Naive B cell (primary cell): ENCODE results near the gene RXRA. TPM values are rescaled to one million over a fixed set of nuclear protein-coding genes. Genes with fewer than 3 reads are reported as not detected.
A peak's percentile ranks its signal among the peaks of the same experiment; 100 is the strongest.

Experiments
- ATAC-seq, 2 donors: fragments of 150-1000 bp; cut with Tn5 transposase; 2 replicates each; pipeline ENCODE4 v1.10.0; 2021; ENCODE audit warnings: low read depth in 2 of 2, mild to moderate bottlenecking in 2 of 2, moderate library complexity in 2 of 2
- DNase-seq: peaks from one replicate; pipeline ENCODE4 v3.0.0; 2022
- H3K27ac Mint-ChIP-seq, 6 donors: one replicate each; pipeline ENCODE4 v1.8.0; 2020 to 2022; ENCODE audit warnings: mild to moderate bottlenecking in 6 of 6, mixed read lengths in 6 of 6, moderate library complexity in 5 of 6, inconsistent platforms in 2 of 6
- H3K27me3 Mint-ChIP-seq, 3 donors: one replicate each; pipeline ENCODE4 v1.8.0; 2021 to 2022; ENCODE audit warnings: mixed read lengths in 3 of 3, mild to moderate bottlenecking in 1 of 3
- H3K36me3 Mint-ChIP-seq, 2 donors: one replicate each; pipeline ENCODE4 v1.8.0; 2020 to 2022; ENCODE audit warnings: mixed read lengths in 2 of 2, inconsistent platforms in 1 of 2, mild to moderate bottlenecking in 1 of 2
- H3K4me1 Mint-ChIP-seq, 3 donors: one replicate each; pipeline ENCODE4 v1.8.0; 2020 to 2022; ENCODE audit warnings: mixed read lengths in 3 of 3, inconsistent platforms in 1 of 3, mild to moderate bottlenecking in 1 of 3, moderate library complexity in 1 of 3
- H3K4me3 Mint-ChIP-seq, 8 donors: one replicate each; pipeline ENCODE4 v1.8.0; 2020 to 2022; ENCODE audit warnings: mild to moderate bottlenecking in 8 of 8, mixed read lengths in 8 of 8, moderate library complexity in 8 of 8, inconsistent platforms in 2 of 8
- H3K9me3 Mint-ChIP-seq, 7 donors: one replicate each; pipeline ENCODE4 v1.8.0; 2020 to 2022; ENCODE audit warnings: mixed read lengths in 7 of 7, mild to moderate bottlenecking in 5 of 7, inconsistent platforms in 2 of 7, moderate library complexity in 1 of 7
- polyA plus RNA-seq, 6 donors: library from polyadenylated mRNA; unstranded; fragments of 300-500 nt; fragmentation: Illumina TruSeq; gene quantifications; one replicate each; pipeline ENCODE4 v1.2.3, GENCODE V29; 2021; ENCODE audit warnings: low read depth in 6 of 6

RXRA gene
- polyA plus RNA-seq, 6 donors from 2014 or later: 0.31 to 0.76 (median 0.50) TPM; not detected in 1

DNA sequence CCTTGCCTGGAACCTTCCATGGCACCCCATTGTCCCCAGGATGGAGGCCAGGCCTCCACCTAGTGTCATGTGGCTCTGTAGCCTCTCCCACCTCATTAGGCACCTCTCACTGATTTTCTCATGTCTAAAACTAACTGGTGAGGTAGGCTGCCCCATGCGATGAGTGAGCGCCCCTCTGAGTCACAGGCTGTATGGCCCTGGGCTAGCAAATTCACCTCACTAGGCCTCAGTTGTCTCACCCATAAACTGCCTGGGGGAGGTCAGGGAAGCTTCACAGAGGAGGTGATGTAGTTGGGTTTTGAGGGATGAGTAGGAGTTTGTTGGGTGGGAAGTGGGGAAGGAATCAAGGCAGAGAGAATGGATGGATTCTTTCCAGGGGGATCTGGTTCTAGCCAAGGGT lies 8.8 kb downstream of the RXRA start:
- no peak overlapping the region for H3K27ac Mint-ChIP-seq
- DNase-seq (no peak), ATAC-seq (no peak)
- H3K9me3 Mint-ChIP-seq: no peaks in the 10 kb centered on the region
- H3K4me1 Mint-ChIP-seq: peaks cover 3 to 16% (median 12%) of the 10 kb centered on the region in 3 donors
- H3K4me3 Mint-ChIP-seq: no peak overlapping the region
- H3K36me3 Mint-ChIP-seq: no peaks in the 10 kb centered on the region
- peaks cover 0 to 10% (median 0%) of the 10 kb centered on the region in 3 donors for H3K27me3 Mint-ChIP-seq

DNA sequence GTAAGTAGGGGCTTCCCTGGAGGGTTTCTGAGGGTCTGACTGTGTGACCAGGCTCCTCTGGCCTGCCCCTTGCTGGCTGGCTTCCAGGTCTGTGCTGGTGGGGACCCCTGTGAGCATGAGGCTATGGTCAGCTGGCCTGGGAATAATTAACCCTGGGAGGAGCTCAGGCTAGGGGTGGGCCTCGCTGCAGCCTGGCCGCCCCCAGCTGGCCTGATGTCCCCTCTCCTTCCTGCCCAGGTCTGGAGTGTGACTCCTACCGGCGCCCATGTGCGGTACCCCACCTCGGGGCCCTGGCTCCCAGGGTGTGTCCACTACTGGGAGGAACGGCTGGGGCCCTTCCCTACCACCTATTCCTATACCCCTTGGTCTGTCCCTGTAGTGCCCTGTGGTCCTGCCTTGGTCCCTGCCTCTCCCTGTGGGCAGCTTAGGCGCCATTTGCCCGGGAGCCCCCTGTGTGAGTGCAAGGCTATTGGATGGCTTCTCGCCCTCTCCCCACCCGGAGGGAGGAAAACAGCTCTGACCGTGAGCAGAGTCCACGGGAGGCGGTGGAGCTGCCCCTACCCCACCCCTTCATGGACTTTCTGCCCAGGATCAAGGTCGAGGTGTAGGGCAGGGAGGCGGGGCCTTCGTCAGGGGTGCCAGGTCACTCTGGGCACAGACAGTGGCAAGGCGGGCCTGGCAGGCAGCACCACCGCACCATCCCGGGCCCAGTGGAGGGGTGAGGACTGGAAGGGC lies 9.4 kb downstream of the RXRA start:
- Mint-ChIP-seq H3K4me3 (no peak overlapping the region), H3K36me3 (no peaks in the 10 kb centered on the region), H3K9me3 (no peaks in the 10 kb centered on the region), H3K4me1 (peaks cover 4 to 14% (median 14%) of the 10 kb centered on the region in 3 donors), H3K27me3 (peaks cover 0 to 6% (median 0%) of the 10 kb centered on the region in 3 donors), H3K27ac (no peak overlapping the region)
- ATAC-seq (no peak), DNase-seq (no peak)

DNA sequence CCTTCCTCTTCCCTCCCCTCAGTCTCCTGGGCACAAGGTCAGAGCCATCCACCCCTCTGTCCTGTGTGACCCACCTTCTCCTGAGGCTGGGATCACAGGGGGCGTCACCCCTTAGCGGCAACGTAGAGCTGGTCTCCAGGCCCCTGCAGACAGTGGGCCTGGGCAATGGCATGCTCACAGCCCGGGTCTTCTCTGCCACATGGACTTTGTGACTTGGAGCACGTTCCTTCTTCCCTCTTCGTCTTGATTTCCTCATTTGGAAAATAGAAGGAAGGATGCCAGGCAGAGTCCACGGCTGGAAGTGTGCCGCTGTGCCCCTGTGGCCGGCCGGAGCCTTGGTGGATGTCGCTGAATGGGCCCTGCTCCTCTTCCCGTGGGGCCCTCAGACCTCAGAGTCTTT lies 10.0 kb downstream of the RXRA start:
- Mint-ChIP-seq H3K9me3 (no peaks in the 10 kb centered on the region), H3K36me3 (no peaks in the 10 kb centered on the region), H3K4me1 (peaks cover 5 to 18% (median 8%) of the 10 kb centered on the region in 3 donors), H3K27ac (no peak overlapping the region), H3K4me3 (no peak overlapping the region), H3K27me3 (peaks cover 0 to 6% (median 0%) of the 10 kb centered on the region in 3 donors)
- ATAC-seq: no peak
- DNase-seq: no peak

DNA sequence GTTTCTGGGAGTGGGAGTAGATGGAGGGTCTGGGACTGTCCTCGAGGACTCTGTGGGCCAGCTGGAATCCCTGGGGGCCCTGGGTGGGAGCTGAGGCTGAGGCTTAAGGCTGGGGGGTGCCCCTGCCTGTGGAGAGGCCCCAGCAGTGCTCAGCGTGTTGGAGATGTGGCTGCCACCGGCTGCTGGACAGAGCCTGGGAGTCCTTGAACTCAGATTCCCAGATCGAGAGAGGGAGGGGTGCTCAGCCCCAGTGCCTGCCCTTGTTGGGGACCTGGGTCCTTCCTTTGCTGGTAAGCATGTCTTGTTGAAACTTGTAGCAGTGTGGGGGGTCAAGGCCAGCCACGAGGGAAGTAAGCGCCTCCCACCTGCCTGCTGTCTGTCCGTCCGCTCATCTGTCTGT lies 10.7 kb downstream of the RXRA start:
- Mint-ChIP-seq H3K4me3 (no peak overlapping the region), H3K27ac (no peak overlapping the region), H3K36me3 (no peaks in the 10 kb centered on the region), H3K9me3 (no peaks in the 10 kb centered on the region), H3K4me1 (peaks cover 7 to 25% (median 8%) of the 10 kb centered on the region in 3 donors), H3K27me3 (peaks cover 0 to 6% (median 0%) of the 10 kb centered on the region in 3 donors)
- DNase-seq (no peak), ATAC-seq (no peak)

GRCh38 chr9:134337469-134337868 lies 11.2 kb downstream of the RXRA start:
- H3K4me3 Mint-ChIP-seq: no peak overlapping the region
- ATAC-seq: no peak
- no peak for DNase-seq
- H3K27ac Mint-ChIP-seq: peak overlapping the region in 1 of 6 donors; percentile 71
- no peaks in the 10 kb centered on the region for H3K36me3 Mint-ChIP-seq
- H3K4me1 Mint-ChIP-seq: peaks cover 8 to 28% (median 10%) of the 10 kb centered on the region in 3 donors
- H3K27me3 Mint-ChIP-seq: peaks cover 0 to 6% (median 0%) of the 10 kb centered on the region in 3 donors
- H3K9me3 Mint-ChIP-seq: no peaks in the 10 kb centered on the region

DNA sequence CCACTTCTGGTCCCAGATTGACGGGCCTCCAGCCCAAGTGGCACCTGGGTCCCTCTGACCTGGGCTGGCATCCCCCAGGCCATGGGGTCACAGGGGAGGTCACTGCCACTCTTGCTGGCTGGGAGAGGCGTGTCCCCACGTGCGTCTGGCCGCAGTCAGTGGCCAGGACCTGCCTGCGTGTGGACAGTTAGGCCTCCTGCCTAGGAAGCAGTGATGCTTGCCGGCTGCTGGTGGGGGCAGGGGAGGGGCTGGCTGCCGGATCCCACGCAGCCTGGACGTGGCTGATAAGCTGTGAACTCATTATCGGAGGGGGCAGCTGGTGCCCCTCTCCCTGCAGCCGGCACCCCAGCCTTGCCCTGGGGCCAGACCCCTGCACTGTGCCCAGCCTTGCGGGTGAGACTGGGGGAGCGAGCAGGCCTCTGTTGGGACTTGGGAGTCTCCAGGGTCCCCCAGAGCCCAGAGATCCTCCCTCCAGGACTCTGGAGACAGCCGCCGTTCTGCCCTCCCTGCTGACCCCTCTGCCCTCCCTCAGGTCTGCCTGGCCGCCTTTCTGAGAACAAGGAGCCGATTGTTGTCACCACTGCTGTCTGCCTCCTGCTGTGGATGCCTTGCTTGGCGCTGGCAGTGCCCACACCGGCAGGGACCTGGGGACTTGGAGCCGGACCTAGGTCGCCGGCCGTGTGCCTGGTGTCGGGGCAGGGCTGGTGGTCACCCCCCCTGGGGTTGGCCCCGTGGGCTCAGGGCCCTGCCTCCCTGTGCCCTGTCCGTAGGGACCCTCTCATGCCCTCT lies 12.3 kb downstream of the RXRA start:
- no peaks in the 10 kb centered on the region for H3K9me3 Mint-ChIP-seq
- ATAC-seq (no peak), DNase-seq (no peak)
- H3K4me1 Mint-ChIP-seq: peaks cover 14 to 37% (median 19%) of the 10 kb centered on the region in 3 donors
- H3K27ac Mint-ChIP-seq: no peak overlapping the region
- H3K4me3 Mint-ChIP-seq: no peak overlapping the region
- H3K27me3 Mint-ChIP-seq: peaks cover 0 to 6% (median 0%) of the 10 kb centered on the region in 3 donors
- no peaks in the 10 kb centered on the region for H3K36me3 Mint-ChIP-seq

DNA sequence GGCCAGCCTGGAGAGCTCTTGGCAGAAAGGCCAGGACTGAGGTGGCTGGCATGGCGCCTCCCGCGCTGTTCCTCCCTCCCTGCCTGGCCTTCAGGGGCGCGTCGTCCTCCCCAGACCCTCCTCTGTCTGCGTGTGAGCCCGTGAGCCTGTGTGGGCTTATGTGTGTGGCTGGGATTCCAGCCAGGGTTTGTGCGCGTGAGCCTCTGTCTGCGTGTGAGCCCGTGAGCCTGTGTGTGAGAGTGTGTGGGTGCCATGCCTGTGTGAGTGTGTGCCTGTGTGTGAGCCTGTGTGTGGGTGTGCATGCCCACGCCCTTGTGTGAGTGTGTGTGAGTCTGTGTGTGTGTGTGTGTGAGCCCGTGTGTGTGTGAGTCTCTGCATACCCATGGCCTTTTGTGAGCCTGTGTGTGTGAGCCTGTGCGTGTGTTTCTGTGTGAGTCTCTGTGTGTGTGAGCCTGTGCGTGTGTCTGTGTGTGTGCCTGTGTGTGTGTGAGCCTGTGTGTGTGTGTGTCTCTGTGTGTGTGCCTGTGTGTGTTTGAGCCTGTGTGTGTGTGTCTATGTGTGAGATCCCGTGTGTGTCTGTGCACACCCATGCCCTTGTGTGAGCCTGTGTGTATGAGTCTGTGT lies 13.0 kb downstream of the RXRA start:
- Mint-ChIP-seq H3K36me3 (no peaks in the 10 kb centered on the region), H3K9me3 (no peaks in the 10 kb centered on the region), H3K27ac (no peak overlapping the region), H3K27me3 (peaks cover 0 to 11% (median 0%) of the 10 kb centered on the region in 3 donors), H3K4me3 (no peak overlapping the region), H3K4me1 (peaks cover 21 to 39% (median 25%) of the 10 kb centered on the region in 3 donors)
- DNase-seq: no peak
- no peak for ATAC-seq

DNA sequence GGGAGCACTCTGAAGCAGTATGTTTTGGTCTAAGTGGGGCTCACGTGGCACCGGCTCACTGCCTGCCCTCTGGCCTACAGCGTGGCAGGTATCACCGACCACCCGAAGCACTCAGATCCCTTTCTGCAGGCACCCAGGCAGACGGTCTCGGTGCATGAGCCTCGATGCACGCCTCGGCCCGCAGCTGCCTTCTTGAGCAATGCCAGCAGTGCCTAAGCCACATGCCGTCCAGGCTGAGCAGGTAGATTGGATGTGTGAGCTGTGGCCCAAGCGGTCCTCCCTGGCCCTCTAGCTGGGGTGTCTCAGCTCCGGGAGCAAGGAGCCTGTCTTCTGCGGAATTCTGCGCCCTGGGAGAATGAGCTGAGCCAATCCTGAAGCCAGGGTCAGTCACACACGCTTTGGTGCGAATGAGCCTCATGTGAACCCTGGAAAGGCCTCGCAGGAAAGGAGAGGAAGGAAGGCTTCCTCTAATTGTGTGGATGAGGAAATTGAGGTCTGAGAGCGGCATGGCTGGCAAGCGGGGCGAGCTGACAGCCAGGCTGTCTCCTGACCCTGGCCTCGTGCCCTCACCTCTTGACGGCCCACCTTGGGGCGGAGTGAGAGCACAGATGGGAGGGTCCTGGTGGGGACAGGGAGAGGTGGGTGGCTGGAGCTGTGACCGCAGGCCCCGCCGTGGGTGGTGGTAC lies 14.4 kb downstream of the RXRA start:
- peaks cover 29 to 46% (median 35%) of the 10 kb centered on the region in 3 donors for H3K4me1 Mint-ChIP-seq
- DNase-seq: no peak
- H3K27me3 Mint-ChIP-seq: peaks cover 0 to 18% (median 0%) of the 10 kb centered on the region in 3 donors
- no peak for ATAC-seq
- H3K36me3 Mint-ChIP-seq: no peaks in the 10 kb centered on the region
- peak overlapping the region in 1 of 6 donors; percentile 39 for H3K27ac Mint-ChIP-seq
- H3K9me3 Mint-ChIP-seq: no peaks in the 10 kb centered on the region
- peak overlapping the region in 1 of 8 donors; percentile 51 for H3K4me3 Mint-ChIP-seq

DNA sequence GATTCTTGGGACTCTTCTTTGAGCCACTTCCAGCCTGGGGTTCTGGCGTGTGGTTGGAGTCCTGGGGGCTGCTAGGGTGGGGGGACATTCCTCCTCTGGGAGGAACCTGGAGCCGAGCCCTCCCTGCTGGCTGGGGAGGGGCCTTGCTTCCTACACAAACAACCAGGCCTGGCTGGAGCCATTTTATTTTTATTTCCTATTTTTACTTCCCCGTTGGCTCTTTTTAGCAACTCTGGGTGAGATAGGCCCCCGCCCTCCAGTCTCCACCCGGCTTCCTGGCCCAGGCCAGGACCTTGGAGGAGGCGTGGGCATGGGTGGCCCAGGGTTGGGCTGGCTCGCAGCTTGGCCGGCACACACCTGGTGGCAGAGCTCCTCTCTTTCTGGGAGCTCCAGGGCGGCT lies 15.1 kb downstream of the RXRA start:
- peaks cover 29 to 47% (median 35%) of the 10 kb centered on the region in 3 donors for H3K4me1 Mint-ChIP-seq
- ATAC-seq (peak in 1 of 2 donors; percentile 20), DNase-seq (no peak)
- H3K27ac Mint-ChIP-seq: peak overlapping the region in 2 of 6 donors; percentile 42 to 61
- H3K9me3 Mint-ChIP-seq: no peaks in the 10 kb centered on the region
- peaks cover 0 to 21% (median 0%) of the 10 kb centered on the region in 3 donors for H3K27me3 Mint-ChIP-seq
- no peaks in the 10 kb centered on the region for H3K36me3 Mint-ChIP-seq
- H3K4me3 Mint-ChIP-seq: peak overlapping the region in 1 of 8 donors; percentile 3

- Mint-ChIP-seq H3K27me3 (peaks cover 0 to 25% (median 0%) of the 10 kb centered on the region in 3 donors), H3K4me3 (no peak overlapping the region), H3K4me1 (peaks cover 29 to 47% (median 37%) of the 10 kb centered on the region in 3 donors), H3K9me3 (no peaks in the 10 kb centered on the region), H3K36me3 (no peaks in the 10 kb centered on the region), H3K27ac (peak overlapping the region in 1 of 6 donors; percentile 90)
- DNase-seq (no peak), ATAC-seq (no peak)
These were observed 15.9 kb downstream of the RXRA start for GRCh38 chr9:134341929-134342745.

DNA sequence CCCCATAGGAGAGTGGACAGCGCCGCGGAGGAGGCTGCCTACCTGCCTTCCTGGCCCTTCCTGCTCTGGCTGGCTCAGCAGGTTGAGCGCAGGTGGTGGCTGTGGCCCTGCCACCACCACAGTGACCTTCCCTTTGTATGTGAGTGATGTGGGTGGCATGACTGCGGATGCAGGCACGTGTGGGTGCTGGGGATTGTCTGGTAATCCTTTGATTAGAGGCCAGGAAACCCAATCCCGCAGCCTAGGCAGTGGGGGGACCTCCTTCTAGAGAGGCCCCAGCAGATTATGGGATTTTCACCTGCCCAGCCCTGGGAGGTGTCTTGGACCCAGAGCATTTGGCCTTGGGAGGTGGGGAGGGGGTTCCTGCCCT lies 16.5 kb downstream of the RXRA start:
- Mint-ChIP-seq H3K9me3 (no peaks in the 10 kb centered on the region), H3K4me3 (peak overlapping the region in 2 of 8 donors; percentile 20 to 23), H3K27me3 (peaks cover 0 to 23% (median 0%) of the 10 kb centered on the region in 3 donors), H3K4me1 (peaks cover 31 to 46% (median 36%) of the 10 kb centered on the region in 3 donors), H3K36me3 (no peaks in the 10 kb centered on the region), H3K27ac (no peak overlapping the region)
- ATAC-seq: no peak
- DNase-seq: no peak

DNA sequence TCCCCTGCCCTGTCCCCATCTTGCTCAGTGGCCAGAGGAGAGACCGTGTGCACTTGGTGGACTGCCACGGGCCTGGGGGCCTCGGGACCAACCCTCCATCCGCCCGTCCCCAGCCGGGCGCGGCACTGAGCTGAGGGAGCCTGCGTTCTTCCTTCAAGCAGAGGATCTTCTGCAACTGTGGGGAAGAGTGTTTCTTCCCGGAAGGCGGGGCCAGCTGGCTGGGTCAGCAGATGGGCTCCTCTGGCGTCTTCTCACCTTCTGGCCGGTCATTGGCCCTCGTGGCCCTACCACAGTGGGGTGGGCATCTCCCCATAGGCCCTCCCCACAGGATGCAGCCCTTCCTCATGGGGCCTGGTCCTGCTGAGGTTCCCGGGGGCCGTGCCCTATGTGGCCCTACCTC lies 17.4 kb downstream of the RXRA start:
- Mint-ChIP-seq H3K4me1 (peaks cover 36 to 48% (median 41%) of the 10 kb centered on the region in 3 donors), H3K9me3 (no peaks in the 10 kb centered on the region), H3K4me3 (peak overlapping the region in 1 of 8 donors; percentile 75), H3K36me3 (no peaks in the 10 kb centered on the region), H3K27me3 (peaks cover 0 to 25% (median 0%) of the 10 kb centered on the region in 3 donors), H3K27ac (no peak overlapping the region)
- ATAC-seq (no peak), DNase-seq (no peak)
